Gastrocnemius medialis (tissue), 4 donors: ENCODE results near the gene CYTH4.

ENCODE experiments used
- CTCF ChIP-seq, 5 experiments: fragments of 450-650 bp in 3 of 5; fragments of 200-600 bp in 2 of 5; sonication (generic) in 2 of 5; IDR thresholded peaks in 4 of 5; conservative IDR thresholded peaks in 1 of 5; 1 replicate in 4 of 5; 2 replicates in 1 of 5; pipeline ENCODE4 v1.5.1; 2016 to 2019; ENCODE audit warnings: antibody characterized with exemption in 5 of 5, mild to moderate bottlenecking in 3 of 5, moderate library complexity in 3 of 5
- POLR2A ChIP-seq, 2 donors: fragments of 450-650 bp; IDR thresholded peaks; one replicate each; pipeline ENCODE4 v1.6.1; 2017; ENCODE audit warnings: antibody characterized with exemption in 2 of 2, mild to moderate bottlenecking in 2 of 2, moderate library complexity in 2 of 2

GRCh38 chr22:37284805-37285355, 2.6 kb downstream of the CYTH4 start:
- TF ChIP-seq CTCF (IDR thresholded peaks at IDR 0.05 in 4 of 5, conservative IDR thresholded peaks at IDR 0.05 in 1 of 5), result no peak
- no peak for TF ChIP-seq POLR2A (IDR thresholded peaks at IDR 0.05)
